Sigmoid colon (tissue), 7 donors: ENCODE measurements around the gene SULT1A2. TPM values are rescaled to one million over a fixed set of nuclear protein-coding genes. Genes with fewer than 3 reads are reported as not detected.
"Not testable (repeated sequence)": the region's sequence is repeated elsewhere in the genome, so short reads cannot be mapped to it uniquely, and the experiment has no call there.

Source experiments
- DNase-seq: peaks from one replicate; pipeline ENCODE4 v3.0.0-alpha.2; 2019
- H3K27ac ChIP-seq, 4 donors: fragments of 200-600 bp; sonication (generic); one replicate each; pipeline ENCODE4 v1.5.1; 2016 to 2019; ENCODE audit warnings: mild to moderate bottlenecking in 1 of 4
- H3K27me3 ChIP-seq, 3 donors: fragments of 200-600 bp; sonication (generic); one replicate each; pipeline ENCODE4 v1.5.1; 2019; ENCODE audit warnings: mild to moderate bottlenecking in 1 of 3
- H3K36me3 ChIP-seq, 4 donors: fragments of 200-600 bp; sonication (generic); one replicate each; pipeline ENCODE4 v1.5.1; 2016 to 2019
- H3K4me1 ChIP-seq, 4 donors: fragments of 200-600 bp; sonication (generic); one replicate each; pipeline ENCODE4 v1.5.1; 2017 to 2019
- H3K4me3 ChIP-seq, 4 donors: fragments of 200-600 bp; sonication (generic); one replicate each; pipeline ENCODE4 v1.5.1; 2017 to 2019; ENCODE audit warnings: mild to moderate bottlenecking in 2 of 4, moderate library complexity in 1 of 4
- H3K9me3 ChIP-seq, 4 donors: fragments of 200-600 bp in 3 of 4; sonication (generic) in 3 of 4; one replicate each; pipeline versions ENCODE4 v1.5.1 to v1.6.1; 2013 to 2019
- EP300 ChIP-seq, 4 donors: sonication (generic); formaldehyde crosslinking; IDR thresholded peaks; one replicate each; pipeline ENCODE4 v1.6.1; 2017; ENCODE audit warnings: antibody characterized with exemption in 4 of 4
- POLR2A ChIP-seq, 2 donors: fragments of 450-650 bp; IDR thresholded peaks; one replicate each; pipeline ENCODE4 v1.6.1; 2016; ENCODE audit warnings: antibody characterized with exemption in 2 of 2, mild to moderate bottlenecking in 2 of 2, moderate library complexity in 2 of 2
- POLR2AphosphoS5 ChIP-seq, 4 donors: sonication (generic); formaldehyde crosslinking; IDR thresholded peaks; one replicate each; pipeline ENCODE4 v1.6.1; 2017; ENCODE audit warnings: antibody characterized with exemption in 4 of 4
- WGBS, 2 donors: extraction: QIAGEN DNeasy Blood & Tissue Kit; methylation state at CpG; one replicate each; pipeline ENCODE4 v1.1.7; 2013; 5-methylcytosine and 5-hydroxymethylcytosine counted together
- intact Hi-C: fragments of 100-400 bp; cut with DNase I; formaldehyde crosslinking; loops from one replicate; pipeline ENCODE4 v1.15.1; 2023
- polyA plus RNA-seq, 3 donors: library from polyadenylated mRNA; stranded (reverse); fragments of 200-250 nt; gene quantifications; one replicate each; pipeline ENCODE4 v1.2.3, GENCODE V29; 2013
- total RNA-seq, 4 donors: library from RNA; depleted of rRNA; stranded (reverse); fragments of >200 nt; gene quantifications; one replicate each; pipeline ENCODE4 v1.1.0, GENCODE V29; 2016
- TF ChIP-seq, protein P1 (sequence below), 4 experiments: fragments of 450-650 bp in 3 of 4; fragments of 200-600 bp in 1 of 4; IDR thresholded peaks; one replicate each; pipeline ENCODE4 v1.5.1; 2016 to 2019; ENCODE audit warnings: antibody characterized with exemption in 4 of 4, mild to moderate bottlenecking in 3 of 4, moderate library complexity in 2 of 4
- donor health status: healthy with polysubstance abuse.
- donor health status: Bipolar disorder and iron deficiency.
- donor health status: healthy.

The SULT1A2 gene
- total and polyA plus RNA-seq, 7 donors = 0.71 to 101 (median 20.4) TPM; not detected in 2

DNA sequence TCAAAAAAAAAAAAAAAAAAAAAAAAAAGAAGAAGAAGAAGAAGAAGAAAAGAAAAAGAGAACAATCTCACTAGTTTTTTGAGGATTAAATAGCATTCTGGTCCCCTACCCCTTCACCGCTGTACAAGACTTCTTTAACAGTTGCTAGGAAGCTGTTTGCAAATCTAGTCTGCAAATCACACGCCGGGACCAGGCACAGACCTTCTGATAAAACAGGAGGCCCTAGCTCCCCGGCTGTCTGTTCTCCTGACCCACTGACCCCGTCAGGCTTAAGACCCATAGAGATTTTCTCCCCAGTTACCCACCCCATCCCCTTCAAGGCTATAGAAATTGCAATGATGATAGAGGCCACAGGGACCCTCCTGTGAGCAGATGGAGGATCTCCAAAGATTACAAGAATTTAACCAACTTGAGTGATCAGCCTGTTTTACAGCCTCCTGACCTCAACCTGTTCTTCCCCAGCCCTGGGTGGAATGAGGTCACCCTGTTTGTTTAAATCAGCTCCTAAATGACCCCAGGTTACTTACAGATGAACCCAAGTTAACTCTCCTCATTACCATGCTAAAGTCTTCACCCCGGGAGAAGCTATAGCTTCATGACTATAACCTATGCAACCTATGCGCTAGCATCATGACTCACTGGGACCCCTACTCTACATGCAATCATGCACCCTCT lies 24.8 kb upstream of the SULT1A2 start:
- WGBS, 2 donors = 74 to 82% methylated on average over 7 of the region's 7 CpGs
- Histone ChIP-seq H3K4me1 (peaks cover 0 to 11% (median 9%) of the 10 kb centered on the region in 4 donors), H3K27me3 (no peaks in the 10 kb centered on the region), H3K4me3 (no peak overlapping the region), H3K27ac (no peak overlapping the region), H3K9me3 (no peaks in the 10 kb centered on the region), H3K36me3 (no peaks in the 10 kb centered on the region)
- TF ChIP-seq POLR2AphosphoS5 (IDR thresholded peaks at IDR 0.05) (no peak), EP300 (IDR thresholded peaks at IDR 0.05) (no peak), POLR2A (IDR thresholded peaks at IDR 0.05) (no peak)
- TF ChIP-seq, protein P1, sequence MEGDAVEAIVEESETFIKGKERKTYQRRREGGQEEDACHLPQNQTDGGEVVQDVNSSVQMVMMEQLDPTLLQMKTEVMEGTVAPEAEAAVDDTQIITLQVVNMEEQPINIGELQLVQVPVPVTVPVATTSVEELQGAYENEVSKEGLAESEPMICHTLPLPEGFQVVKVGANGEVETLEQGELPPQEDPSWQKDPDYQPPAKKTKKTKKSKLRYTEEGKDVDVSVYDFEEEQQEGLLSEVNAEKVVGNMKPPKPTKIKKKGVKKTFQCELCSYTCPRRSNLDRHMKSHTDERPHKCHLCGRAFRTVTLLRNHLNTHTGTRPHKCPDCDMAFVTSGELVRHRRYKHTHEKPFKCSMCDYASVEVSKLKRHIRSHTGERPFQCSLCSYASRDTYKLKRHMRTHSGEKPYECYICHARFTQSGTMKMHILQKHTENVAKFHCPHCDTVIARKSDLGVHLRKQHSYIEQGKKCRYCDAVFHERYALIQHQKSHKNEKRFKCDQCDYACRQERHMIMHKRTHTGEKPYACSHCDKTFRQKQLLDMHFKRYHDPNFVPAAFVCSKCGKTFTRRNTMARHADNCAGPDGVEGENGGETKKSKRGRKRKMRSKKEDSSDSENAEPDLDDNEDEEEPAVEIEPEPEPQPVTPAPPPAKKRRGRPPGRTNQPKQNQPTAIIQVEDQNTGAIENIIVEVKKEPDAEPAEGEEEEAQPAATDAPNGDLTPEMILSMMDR (IDR thresholded peaks at IDR 0.05) = no peak
- intact Hi-C loops = no loop called here
- DNase-seq = no peak

DNA sequence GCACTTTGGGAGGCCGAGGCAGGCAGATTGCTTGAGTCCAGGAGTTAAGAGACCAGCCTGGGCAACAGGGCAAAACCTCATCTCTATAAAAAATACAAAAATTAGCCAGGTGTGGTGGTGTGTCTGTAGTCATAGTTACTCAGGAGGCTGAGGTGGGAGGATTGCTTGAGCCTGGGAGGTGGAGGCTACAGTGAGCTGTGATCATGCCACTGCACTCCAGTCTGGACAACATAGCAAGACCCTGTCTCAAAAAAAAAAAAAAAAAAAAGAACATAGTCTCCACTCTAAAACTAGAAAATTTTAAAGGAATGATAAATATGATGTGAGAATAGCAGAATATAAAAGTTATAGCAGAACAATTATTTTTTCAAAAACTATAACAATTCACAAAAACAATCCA lies 23.5 kb upstream of the SULT1A2 start:
- WGBS, 2 donors = 89% methylated on average over 1 of the region's 1 CpG
- H3K4me3 ChIP-seq, DNase-seq, H3K27me3 ChIP-seq, H3K36me3 ChIP-seq, H3K9me3 ChIP-seq, intact Hi-C loops, H3K27ac ChIP-seq: not testable (repeated sequence)
- H3K4me1 ChIP-seq = peaks cover 0 to 11% (median 9%) of the 10 kb centered on the region in 4 donors

DNA sequence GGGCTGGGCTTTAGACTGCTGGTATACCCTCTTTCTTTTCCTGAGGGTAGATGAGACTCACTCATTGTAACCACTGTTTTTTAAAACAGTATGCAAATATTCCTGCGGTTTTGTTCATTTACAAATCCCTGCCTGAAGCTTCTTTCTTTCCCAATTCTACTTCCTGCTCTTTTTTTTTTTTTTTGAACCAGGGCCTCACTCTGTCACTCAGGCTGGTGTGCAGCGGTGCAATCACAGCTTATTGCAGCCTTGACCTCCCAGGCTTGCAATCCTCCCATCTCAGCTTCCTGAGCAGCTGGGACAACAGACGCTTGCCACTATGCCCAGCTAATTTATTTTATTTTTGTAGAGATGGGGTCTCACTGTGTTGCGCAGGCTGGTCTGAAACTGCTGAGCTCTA lies 21.0 kb upstream of the SULT1A2 start:
- H3K9me3 ChIP-seq = no peaks in the 10 kb centered on the region
- no peak overlapping the region for H3K4me3 ChIP-seq
- peaks cover 0 to 4% (median 1%) of the 10 kb centered on the region in 4 donors for H3K4me1 ChIP-seq
- TF ChIP-seq POLR2A (IDR thresholded peaks at IDR 0.05) (no peak), POLR2AphosphoS5 (IDR thresholded peaks at IDR 0.05) (no peak), EP300 (IDR thresholded peaks at IDR 0.05) (no peak)
- TF ChIP-seq, protein P1 (IDR thresholded peaks at IDR 0.05) = no peak
- intact Hi-C loops = no loop called here
- H3K27ac ChIP-seq = no peak overlapping the region
- no peak for DNase-seq
- H3K27me3 ChIP-seq = peaks cover 0 to 3% (median 0%) of the 10 kb centered on the region in 3 donors
- WGBS, 2 donors = 66 to 73% methylated on average over 4 of the region's 4 CpGs
- no peaks in the 10 kb centered on the region for H3K36me3 ChIP-seq

DNA sequence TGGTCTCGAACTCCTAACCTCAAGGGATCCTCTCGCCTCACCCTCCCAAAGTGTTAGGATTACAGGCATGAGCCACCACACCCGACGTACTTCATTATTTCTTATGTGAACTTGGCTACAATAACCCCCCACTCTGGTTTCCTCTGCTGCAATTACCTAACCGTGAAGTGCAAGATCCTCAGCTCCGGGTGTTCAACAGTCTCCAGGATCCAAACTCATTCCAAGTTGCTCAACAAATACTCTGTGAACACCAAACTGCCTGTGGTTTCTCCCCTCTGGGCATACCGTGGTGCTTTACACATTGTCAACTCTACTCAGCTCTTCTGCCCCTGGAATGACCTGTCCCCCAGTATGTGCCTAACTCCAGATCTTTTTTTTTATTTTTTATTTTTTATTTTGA lies 19.8 kb upstream of the SULT1A2 start:
- 77 to 86% methylated on average over 7 of the region's 7 CpGs for WGBS, 2 donors
- intact Hi-C loops = no loop called here
- H3K27me3 ChIP-seq = peaks cover 0 to 3% (median 0%) of the 10 kb centered on the region in 3 donors

DNA sequence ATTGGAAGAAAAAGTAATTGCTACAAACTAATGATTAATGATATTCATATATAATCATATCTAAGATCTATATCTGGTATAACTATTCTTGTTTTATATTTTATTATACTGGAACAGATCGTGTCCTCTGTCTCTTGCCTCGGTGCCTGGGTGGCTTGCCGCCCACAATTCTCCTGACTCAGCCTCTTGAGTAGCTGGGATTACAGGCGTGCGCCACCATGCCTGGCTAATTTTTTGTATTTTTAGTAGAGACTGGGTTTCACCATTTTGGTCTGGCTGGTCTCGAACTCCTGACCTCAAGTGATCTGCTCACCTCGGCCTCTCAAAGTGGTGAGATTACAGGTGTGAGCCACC lies 19.4 kb upstream of the SULT1A2 start:
- H3K36me3 ChIP-seq, H3K4me3 ChIP-seq, DNase-seq, H3K9me3 ChIP-seq, intact Hi-C loops, H3K4me1 ChIP-seq, H3K27ac ChIP-seq, H3K27me3 ChIP-seq: not testable (repeated sequence)
- 82 to 90% methylated on average over 7 of the region's 7 CpGs for whole genome bisulfite sequencing, 2 donors

More for the DNA sequence above, 19.8 kb upstream of the SULT1A2 start:
- H3K36me3 ChIP-seq = no peaks in the 10 kb centered on the region
- H3K27ac ChIP-seq = no peak overlapping the region
- no peak for TF ChIP-seq POLR2A (IDR thresholded peaks at IDR 0.05)
- no peak for TF ChIP-seq POLR2AphosphoS5 (IDR thresholded peaks at IDR 0.05)
- TF ChIP-seq, protein P1 (IDR thresholded peaks at IDR 0.05) = no peak
- no peak for TF ChIP-seq EP300 (IDR thresholded peaks at IDR 0.05)
- DNase-seq = no peak
- H3K4me1 ChIP-seq = no peaks in the 10 kb centered on the region
- H3K4me3 ChIP-seq = no peak overlapping the region
- H3K9me3 ChIP-seq = no peaks in the 10 kb centered on the region
